G401.6 (cell line): ENCODE data around the gene SERPINA6.
"Not testable (repeated sequence)": the region's sequence is repeated elsewhere in the genome, so short reads cannot be mapped to it uniquely, and the experiment has no call there.

Source experiments
- FAIRE-seq: peaks from 2 replicates; lab custom pipeline; 2012; peaks lifted over from hg19 to GRCh38; lab: Jason Lieb, UNC

Gene SERPINA6

DNA sequence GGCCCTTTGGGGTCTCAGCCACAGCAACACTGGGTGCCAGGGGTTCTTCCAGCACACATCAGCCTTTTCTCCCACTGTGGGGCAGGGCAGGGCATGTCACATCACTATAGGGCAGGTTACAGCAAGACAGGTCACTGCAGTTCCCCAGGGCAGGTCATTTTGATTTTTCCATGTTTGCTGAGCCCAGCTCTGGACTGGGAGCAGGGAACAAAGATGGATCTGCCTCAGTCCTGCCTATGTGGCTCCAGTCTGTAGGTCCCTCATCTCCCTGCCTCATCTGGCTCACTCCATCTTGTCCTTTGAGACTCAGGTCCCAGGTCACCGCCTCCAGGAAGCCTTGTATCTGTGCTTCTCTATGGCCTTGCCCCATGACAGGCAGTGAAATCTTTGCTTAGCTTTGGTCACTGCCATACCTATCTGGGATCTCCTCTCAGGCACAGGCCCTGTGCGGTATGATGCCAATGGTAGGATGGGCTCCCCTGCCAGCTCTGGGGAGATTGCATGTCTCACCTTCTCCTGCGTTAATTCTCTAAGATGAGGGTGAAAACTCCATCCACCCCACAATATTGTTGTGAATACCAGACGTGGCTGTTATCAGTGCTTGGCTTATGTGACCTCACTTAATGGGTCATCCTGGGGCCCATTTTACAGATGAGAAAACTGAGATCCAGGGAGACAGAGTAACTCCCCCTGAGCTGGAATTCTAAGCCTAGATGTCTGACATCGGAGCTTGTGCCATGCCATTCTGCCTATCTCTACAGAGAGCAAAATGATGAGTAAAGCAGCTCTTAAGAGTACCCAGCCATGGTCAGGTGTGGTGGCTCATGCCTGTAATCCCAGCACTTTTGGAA is 1.5 kb downstream of the SERPINA6 start:
- FAIRE-seq: no peak

GRCh38 chr14:94320243-94320642 is 2.9 kb downstream of the SERPINA6 start:
- no peak for FAIRE-seq

GRCh38 chr14:94317259-94317658 is 5.9 kb downstream of the SERPINA6 start:
- FAIRE-seq: no peak

GRCh38 chr14:94316692-94317091 is 6.4 kb downstream of the SERPINA6 start:
- FAIRE-seq: no peak

GRCh38 chr14:94314890-94315289 is 8.2 kb downstream of the SERPINA6 start:
- no peak for FAIRE-seq

GRCh38 chr14:94313991-94314655 is 9.0 kb downstream of the SERPINA6 start:
- FAIRE-seq: no peak

DNA sequence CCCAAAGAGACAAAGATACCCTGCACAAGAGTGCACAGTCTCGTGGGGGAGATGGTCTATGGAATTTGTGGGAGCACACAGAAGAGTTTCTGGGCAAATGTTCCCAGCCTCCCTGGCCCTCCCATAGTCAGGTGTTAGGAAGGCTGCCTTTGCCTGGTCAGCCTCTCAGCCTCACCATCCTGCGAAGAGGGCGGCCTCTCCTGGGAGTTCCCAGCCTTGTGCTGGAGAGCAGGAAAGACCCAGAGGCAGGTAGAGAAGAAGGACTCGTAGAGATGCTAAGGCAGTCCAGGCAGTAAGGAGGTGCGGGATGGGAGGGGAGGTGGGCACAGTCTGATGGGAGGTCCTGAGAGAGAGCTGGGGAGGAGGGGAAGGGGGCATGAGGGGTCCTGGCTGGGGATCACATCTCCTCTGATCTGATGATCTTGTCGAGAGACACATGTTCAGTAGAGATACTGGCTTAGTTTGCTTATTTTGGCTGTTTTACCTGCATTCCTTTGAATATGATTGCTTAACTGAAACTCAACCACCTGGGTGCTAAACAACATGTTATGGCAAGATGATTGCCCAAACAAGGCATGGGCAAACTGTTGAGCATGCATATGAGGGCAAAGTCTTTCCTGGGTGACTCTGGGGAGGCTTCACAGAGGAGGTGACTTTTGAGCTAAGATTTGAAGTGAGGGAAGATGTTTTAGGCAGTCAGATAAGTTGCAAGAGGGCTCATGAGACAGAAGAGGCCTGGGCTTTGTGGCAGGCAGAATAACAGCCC is 10.5 kb downstream of the SERPINA6 start:
- FAIRE-seq: no peak

- FAIRE-seq: no peak
These were observed 12.9 kb downstream of the SERPINA6 start for GRCh38 chr14:94310248-94310647.

GRCh38 chr14:94309721-94310120 is 13.4 kb downstream of the SERPINA6 start:
- no peak for FAIRE-seq

GRCh38 chr14:94307410-94307992 is 15.6 kb downstream of the SERPINA6 start:
- FAIRE-seq: no peak

DNA sequence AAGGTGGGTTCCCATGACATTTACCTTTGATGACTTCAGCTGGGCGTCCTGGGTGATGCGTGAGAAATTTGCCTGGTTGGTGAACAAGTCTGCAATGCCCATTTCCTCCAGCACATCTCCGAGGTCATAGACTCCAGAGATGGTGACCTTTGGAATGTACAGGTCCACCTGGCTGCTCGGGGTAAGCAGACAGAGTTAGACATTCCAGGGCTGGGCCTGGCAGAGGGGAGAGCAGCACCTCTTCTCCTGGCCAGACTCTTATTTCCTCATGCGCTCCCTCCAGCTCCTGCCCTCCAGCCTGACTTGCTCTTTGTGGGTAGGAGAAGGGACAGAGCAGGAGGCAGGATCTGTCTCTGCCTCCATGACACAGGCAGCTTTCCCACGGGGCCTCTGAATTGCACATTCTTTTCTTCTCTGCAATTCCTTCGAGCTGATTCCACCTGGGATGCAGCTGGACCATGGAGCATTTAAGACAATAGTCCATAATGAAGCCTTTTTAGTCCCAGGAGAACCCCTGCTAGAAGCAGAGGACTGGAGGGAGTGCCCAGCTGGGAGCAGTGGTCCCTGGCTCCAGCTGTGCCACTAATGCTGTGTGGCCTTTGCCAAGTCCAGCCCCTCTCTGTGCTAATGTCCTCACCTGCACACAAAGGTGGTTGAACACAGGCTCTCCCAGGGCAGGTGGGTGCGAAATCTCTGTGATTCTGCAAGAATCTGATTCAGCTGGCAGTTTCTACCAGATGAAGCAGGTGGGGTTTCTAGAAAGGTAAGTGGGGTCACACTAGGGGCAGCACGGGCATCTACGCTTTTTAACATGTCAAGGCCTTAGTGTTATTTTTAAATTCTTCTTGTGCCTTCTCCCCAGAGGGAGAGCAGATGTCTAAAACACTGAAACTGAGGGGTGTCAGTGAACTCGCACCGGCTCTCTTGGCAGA is 16.8 kb downstream of the SERPINA6 start:
- no peak for FAIRE-seq

DNA sequence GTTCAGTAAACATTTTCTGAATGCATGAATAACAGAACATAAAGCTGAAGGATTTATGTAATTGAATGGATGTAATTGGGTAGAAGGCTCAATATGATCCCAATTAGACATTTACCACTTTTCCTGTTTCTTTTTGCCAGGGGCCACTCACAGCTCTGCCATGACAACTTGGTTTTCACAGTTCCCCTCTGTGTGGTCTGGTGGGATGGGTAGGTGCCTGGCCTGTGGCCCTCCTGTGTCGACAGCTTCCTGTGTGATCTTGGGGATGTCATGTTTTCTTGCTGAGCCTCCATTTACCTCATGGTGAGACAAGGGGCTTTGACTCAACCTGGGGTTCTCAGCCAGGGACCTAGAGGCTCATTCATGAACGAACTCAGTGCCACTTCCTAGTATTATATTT is 17.5 kb downstream of the SERPINA6 start:
- FAIRE-seq: no peak

DNA sequence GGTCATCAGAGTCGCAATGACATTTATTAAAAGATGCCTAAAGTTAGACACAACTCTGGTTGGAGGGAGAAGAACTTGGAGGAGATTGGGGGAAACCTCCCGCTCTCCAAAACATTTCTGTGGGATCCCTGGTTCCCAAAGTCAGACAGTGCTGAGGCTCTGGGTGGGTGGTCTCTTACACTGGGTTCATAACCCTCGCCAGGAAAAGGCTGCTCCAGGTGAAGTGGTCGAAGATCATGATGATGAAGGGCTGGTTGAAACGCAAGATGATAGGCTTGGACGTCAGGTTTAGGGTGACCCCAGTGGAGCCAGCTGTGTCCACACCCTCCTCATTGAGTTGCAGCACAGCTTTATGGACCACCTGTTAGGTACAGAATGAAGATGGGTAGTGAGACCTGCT is 18.9 kb downstream of the SERPINA6 start:
- no peak for FAIRE-seq

GRCh38 chr14:94303111-94303510 is 20.0 kb downstream of the SERPINA6 start:
- FAIRE-seq: no peak

DNA sequence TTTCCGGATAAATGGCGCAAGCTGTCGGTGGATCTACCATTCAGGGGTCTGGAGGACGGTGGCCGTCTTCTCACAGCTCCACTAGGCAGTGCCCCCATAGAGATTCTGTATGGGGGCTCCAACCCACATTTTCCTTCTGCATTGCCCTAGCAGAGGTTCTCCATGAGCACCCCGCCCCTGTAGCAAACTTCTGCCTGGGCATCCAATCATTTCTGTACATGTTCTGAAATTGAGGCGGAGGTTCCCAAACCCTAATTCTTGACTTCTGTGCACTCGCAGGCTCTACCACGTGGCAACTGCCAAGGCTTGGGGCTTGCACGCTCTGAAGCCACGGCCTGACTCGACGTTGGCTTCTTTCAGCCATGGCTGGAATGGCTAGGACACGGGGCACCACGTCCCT is 25.0 kb downstream of the SERPINA6 start:
- no peak for FAIRE-seq

GRCh38 chr14:94296181-94296545 is 27.0 kb downstream of the SERPINA6 start:
- FAIRE-seq: not testable (repeated sequence)

DNA sequence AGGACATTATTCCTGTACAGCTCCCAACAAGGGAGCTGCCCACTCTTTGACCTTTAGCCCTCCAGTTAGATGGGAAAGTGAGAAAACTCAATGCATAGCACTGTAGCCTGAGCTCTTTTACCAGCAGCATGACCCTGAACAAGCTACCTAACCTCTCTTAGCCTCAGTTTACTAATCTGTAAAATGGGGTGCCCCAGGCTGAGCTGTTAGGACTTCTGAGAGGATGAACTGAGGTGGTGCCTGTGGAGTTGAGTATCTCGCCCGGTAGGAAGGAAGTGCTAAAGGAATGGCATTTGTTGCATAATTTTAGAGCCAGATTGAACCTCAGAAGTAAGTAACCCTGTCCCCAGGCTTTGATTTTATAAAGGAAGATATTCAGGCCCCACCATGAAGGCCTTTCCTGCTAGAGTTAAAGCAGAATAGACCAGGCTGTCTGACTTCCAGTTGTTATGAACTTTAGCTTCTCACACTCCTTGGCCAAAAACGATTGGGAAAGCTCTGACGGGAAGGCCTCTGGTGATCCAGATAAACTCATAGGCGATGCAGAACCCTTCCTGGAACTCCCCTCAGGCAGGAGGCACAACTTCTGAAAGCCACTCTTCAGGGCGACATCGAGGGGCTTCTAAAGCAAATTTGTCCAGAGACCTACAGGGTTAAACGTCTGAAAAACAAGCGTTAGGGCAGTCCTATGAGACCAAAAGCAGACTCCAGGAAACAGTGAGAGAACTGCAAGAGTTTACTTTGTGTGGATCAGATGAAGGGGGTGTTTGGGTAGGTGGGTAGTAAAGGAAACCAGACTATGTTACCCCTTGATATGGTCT is 27.6 kb downstream of the SERPINA6 start:
- FAIRE-seq: no peak

- no peak for FAIRE-seq
These were observed 29.6 kb downstream of the SERPINA6 start for GRCh38 chr14:94293578-94293924.

DNA sequence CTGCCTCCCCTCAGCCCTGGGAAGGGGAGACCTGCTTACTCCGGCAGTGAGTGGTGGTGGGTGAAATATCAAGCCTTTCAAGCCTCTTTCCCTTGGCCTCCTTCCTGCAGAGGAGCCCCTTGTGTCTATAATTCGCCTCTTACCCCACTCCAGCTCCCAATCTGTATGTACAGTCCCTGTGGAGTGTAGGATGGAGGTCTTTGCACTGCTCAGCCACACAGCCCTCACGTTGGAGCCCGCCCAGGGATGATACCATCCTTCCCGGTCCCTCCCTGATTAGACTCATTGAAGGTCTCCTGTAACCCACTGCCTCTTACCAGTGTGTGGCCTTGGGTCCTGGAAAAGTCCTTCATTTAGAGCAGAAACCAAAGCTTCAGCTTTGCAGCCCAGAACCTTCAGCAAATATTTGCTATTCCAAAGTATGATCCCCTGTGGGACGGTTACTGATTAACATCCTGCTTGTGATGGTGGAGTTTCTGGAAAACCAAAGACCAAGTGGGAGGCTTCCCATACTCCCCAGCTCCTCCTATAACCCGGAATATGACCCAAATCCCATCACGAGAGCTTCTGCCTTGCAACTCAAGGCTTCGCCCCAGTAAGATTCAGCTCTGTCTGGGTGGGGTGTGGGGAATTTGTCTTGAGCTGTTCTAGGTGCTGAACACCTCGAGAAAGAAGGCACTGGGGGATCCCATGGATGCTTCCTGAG is 30.1 kb downstream of the SERPINA6 start, which contains the start of gene SERPINA10:
SERPINA10 (minus strand) TSS at position 397 of the 706 bp plus-strand sequence. CDS start 2,675 bp downstream, outside the sequence.
- FAIRE-seq: no peak

DNA sequence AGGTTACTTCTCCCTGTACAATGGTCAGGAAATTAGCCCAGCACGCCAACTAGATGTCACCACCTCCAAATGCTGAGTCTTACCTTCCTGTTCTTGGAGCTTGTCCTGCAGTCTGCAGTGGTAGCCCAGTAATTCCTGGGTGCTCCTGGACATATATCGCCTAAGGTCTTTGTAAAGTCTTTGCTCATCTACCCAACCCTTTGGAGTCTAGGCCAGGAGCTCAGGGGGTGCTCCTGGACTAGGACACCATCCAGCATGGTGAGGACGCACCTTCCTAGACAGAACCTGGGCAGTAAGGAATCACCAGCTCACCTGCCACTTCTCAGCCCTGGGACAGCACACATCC is 30.6 kb downstream of the SERPINA6 start:
- no peak for FAIRE-seq
